Activated T-cell treated with anti-CD3 and anti-CD28 coated beads, Interleukin-2, amount 50 U/mL, for 4 hours (primary cell): ENCODE data around the gene SPATA46. TPM values are rescaled to one million over a fixed set of nuclear protein-coding genes. Genes with fewer than 3 reads are reported as not detected.

ENCODE experiments used
- ATAC-seq, 2 donors: fragments of 200-7000 bp; cut with Tn5 transposase; one replicate each; pipeline ENCODE4 v1.10.0; 2021
- DNase-seq: peaks from one replicate; pipeline ENCODE4 v3.0.0-alpha.2; 2020
- H3K27me3 Mint-ChIP-seq: one replicate; pipeline ENCODE4 v1.8.0; 2021; ENCODE audit warnings: low read depth, mixed read lengths
- H3K36me3 Mint-ChIP-seq: one replicate; pipeline ENCODE4 v1.8.0; 2022; ENCODE audit warnings: mixed read lengths; ENCODE audit not compliant: insufficient read depth
- H3K4me1 Mint-ChIP-seq: one replicate; pipeline ENCODE4 v1.8.0; 2021; ENCODE audit warnings: low read depth, mixed read lengths
- H3K4me3 Mint-ChIP-seq: one replicate; pipeline ENCODE4 v1.8.0; 2021; ENCODE audit warnings: mild to moderate bottlenecking, moderate library complexity, mixed read lengths
- H3K9me3 Mint-ChIP-seq: one replicate; pipeline ENCODE4 v1.8.0; 2021; ENCODE audit warnings: mixed read lengths
- total RNA-seq, 3 donors: library from RNA; stranded (reverse); gene quantifications; one replicate each; pipeline ENCODE4 v1.2.1, GENCODE V29; 2021

Gene SPATA46
- total RNA-seq, 3 donors from 2014 or later = not detected

GRCh38 chr1:162386292-162387225, 9.9 kb upstream of the SPATA46 start:
- no peak for DNase-seq
- Mint-ChIP-seq H3K36me3 (no peaks in the 10 kb centered on the region), H3K4me1 (peaks cover 3% of the 10 kb centered on the region), H3K27me3 (peaks cover 18% of the 10 kb centered on the region), H3K4me3 (no peak overlapping the region), H3K9me3 (no peaks in the 10 kb centered on the region)
- ATAC-seq = no peak

- no peak for ATAC-seq
- H3K9me3 Mint-ChIP-seq = no peaks in the 10 kb centered on the region
- DNase-seq = no peak
- peaks cover 3% of the 10 kb centered on the region for H3K4me1 Mint-ChIP-seq
- H3K27me3 Mint-ChIP-seq = peaks cover 11% of the 10 kb centered on the region
- H3K36me3 Mint-ChIP-seq = no peaks in the 10 kb centered on the region
- no peak overlapping the region for H3K4me3 Mint-ChIP-seq
Measured at GRCh38 chr1:162385702-162386101, 9.0 kb upstream of the SPATA46 start.

- Mint-ChIP-seq H3K4me1 (peaks cover 3% of the 10 kb centered on the region), H3K4me3 (no peak overlapping the region), H3K9me3 (no peaks in the 10 kb centered on the region), H3K27me3 (peaks cover 7% of the 10 kb centered on the region), H3K36me3 (no peaks in the 10 kb centered on the region)
- DNase-seq (no peak), ATAC-seq (no peak)
Measured at GRCh38 chr1:162385280-162385623, 8.6 kb upstream of the SPATA46 start.

GRCh38 chr1:162384601-162385279, 8.1 kb upstream of the SPATA46 start:
- H3K27me3 Mint-ChIP-seq = peaks cover 7% of the 10 kb centered on the region
- peaks cover 3% of the 10 kb centered on the region for H3K4me1 Mint-ChIP-seq
- ATAC-seq = no peak
- no peak for DNase-seq
- no peaks in the 10 kb centered on the region for H3K36me3 Mint-ChIP-seq
- H3K9me3 Mint-ChIP-seq = no peaks in the 10 kb centered on the region
- H3K4me3 Mint-ChIP-seq = no peak overlapping the region

GRCh38 chr1:162384116-162384515, 7.5 kb upstream of the SPATA46 start:
- no peak for ATAC-seq
- Mint-ChIP-seq H3K27me3 (peaks cover 7% of the 10 kb centered on the region), H3K9me3 (no peaks in the 10 kb centered on the region), H3K4me1 (no peaks in the 10 kb centered on the region), H3K36me3 (no peaks in the 10 kb centered on the region), H3K4me3 (no peak overlapping the region)
- DNase-seq = no peak

GRCh38 chr1:162383516-162383915, 6.9 kb upstream of the SPATA46 start:
- Mint-ChIP-seq H3K9me3 (no peaks in the 10 kb centered on the region), H3K4me1 (no peaks in the 10 kb centered on the region), H3K4me3 (no peak overlapping the region), H3K36me3 (no peaks in the 10 kb centered on the region), H3K27me3 (peaks cover 2% of the 10 kb centered on the region)
- DNase-seq = no peak
- ATAC-seq = no peak

GRCh38 chr1:162383091-162383490, 6.4 kb upstream of the SPATA46 start:
- H3K4me1 Mint-ChIP-seq = no peaks in the 10 kb centered on the region
- no peak overlapping the region for H3K4me3 Mint-ChIP-seq
- peaks cover 2% of the 10 kb centered on the region for H3K27me3 Mint-ChIP-seq
- H3K9me3 Mint-ChIP-seq = no peaks in the 10 kb centered on the region
- DNase-seq (no peak), ATAC-seq (no peak)
- no peaks in the 10 kb centered on the region for H3K36me3 Mint-ChIP-seq

- no peak for DNase-seq
- Mint-ChIP-seq H3K4me1 (no peaks in the 10 kb centered on the region), H3K4me3 (no peak overlapping the region), H3K9me3 (no peaks in the 10 kb centered on the region), H3K27me3 (peaks cover 2% of the 10 kb centered on the region), H3K36me3 (no peaks in the 10 kb centered on the region)
- no peak for ATAC-seq
Measured at GRCh38 chr1:162381941-162382750, 5.5 kb upstream of the SPATA46 start.

- H3K4me3 Mint-ChIP-seq = no peak within 1 kb of the TSS
- H3K27me3 Mint-ChIP-seq = no peaks in the 10 kb centered on the region
- no peaks in the 10 kb centered on the region for H3K4me1 Mint-ChIP-seq
- ATAC-seq (no peak), DNase-seq (no peak)
- no peaks in the 10 kb centered on the region for H3K9me3 Mint-ChIP-seq
- H3K36me3 Mint-ChIP-seq = no peaks in the 10 kb centered on the region
Measured at GRCh38 chr1:162381383-162381782, 4.7 kb upstream of the SPATA46 start, which contains the start of gene C1orf226. Gene C1orf226, plus strand, starts transcription at chr1:162381728. Its CDS starts 174 bp downstream, at chr1:162381902.

- Mint-ChIP-seq H3K27me3 (no peaks in the 10 kb centered on the region), H3K9me3 (no peaks in the 10 kb centered on the region), H3K36me3 (no peaks in the 10 kb centered on the region), H3K4me3 (no peak overlapping the region), H3K4me1 (no peaks in the 10 kb centered on the region)
- no peak for ATAC-seq
- DNase-seq = no peak
Measured at GRCh38 chr1:162380061-162380846, 3.6 kb upstream of the SPATA46 start.

GRCh38 chr1:162375463-162375862, 1.2 kb downstream of the SPATA46 start:
- ATAC-seq (no peak), DNase-seq (no peak)
- H3K4me3 Mint-ChIP-seq = no peak overlapping the region
- no peaks in the 10 kb centered on the region for H3K4me1 Mint-ChIP-seq
- no peaks in the 10 kb centered on the region for H3K9me3 Mint-ChIP-seq
- H3K36me3 Mint-ChIP-seq = no peaks in the 10 kb centered on the region
- no peaks in the 10 kb centered on the region for H3K27me3 Mint-ChIP-seq

- H3K4me1 Mint-ChIP-seq = no peaks in the 10 kb centered on the region
- H3K36me3 Mint-ChIP-seq = no peaks in the 10 kb centered on the region
- no peak overlapping the region for H3K4me3 Mint-ChIP-seq
- no peaks in the 10 kb centered on the region for H3K9me3 Mint-ChIP-seq
- no peaks in the 10 kb centered on the region for H3K27me3 Mint-ChIP-seq
- no peak for ATAC-seq
- DNase-seq = no peak
Measured at GRCh38 chr1:162374406-162374805, 2.2 kb downstream of the SPATA46 start.

GRCh38 chr1:162373541-162374260, 3.0 kb downstream of the SPATA46 start:
- no peaks in the 10 kb centered on the region for H3K27me3 Mint-ChIP-seq
- ATAC-seq = no peak
- no peaks in the 10 kb centered on the region for H3K36me3 Mint-ChIP-seq
- H3K9me3 Mint-ChIP-seq = no peaks in the 10 kb centered on the region
- no peak for DNase-seq
- no peak overlapping the region for H3K4me3 Mint-ChIP-seq
- no peaks in the 10 kb centered on the region for H3K4me1 Mint-ChIP-seq
